GM12874 (cell line): ENCODE data around the gene PLK5.

ENCODE experiments used
- TF ChIP-seq, protein P1 (sequence below): IDR thresholded peaks from 2 replicates; pipeline ENCODE4 v1.5.1; 2011; ENCODE audit warnings: low read depth, mild to moderate bottlenecking, control low read depth, low read length, moderate library complexity; ENCODE audit not compliant: insufficient read depth

The PLK5 gene

GRCh38 chr19:1495051-1495798, 28.7 kb upstream of the PLK5 start:
- TF ChIP-seq, protein P1, sequence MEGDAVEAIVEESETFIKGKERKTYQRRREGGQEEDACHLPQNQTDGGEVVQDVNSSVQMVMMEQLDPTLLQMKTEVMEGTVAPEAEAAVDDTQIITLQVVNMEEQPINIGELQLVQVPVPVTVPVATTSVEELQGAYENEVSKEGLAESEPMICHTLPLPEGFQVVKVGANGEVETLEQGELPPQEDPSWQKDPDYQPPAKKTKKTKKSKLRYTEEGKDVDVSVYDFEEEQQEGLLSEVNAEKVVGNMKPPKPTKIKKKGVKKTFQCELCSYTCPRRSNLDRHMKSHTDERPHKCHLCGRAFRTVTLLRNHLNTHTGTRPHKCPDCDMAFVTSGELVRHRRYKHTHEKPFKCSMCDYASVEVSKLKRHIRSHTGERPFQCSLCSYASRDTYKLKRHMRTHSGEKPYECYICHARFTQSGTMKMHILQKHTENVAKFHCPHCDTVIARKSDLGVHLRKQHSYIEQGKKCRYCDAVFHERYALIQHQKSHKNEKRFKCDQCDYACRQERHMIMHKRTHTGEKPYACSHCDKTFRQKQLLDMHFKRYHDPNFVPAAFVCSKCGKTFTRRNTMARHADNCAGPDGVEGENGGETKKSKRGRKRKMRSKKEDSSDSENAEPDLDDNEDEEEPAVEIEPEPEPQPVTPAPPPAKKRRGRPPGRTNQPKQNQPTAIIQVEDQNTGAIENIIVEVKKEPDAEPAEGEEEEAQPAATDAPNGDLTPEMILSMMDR = no peak

DNA sequence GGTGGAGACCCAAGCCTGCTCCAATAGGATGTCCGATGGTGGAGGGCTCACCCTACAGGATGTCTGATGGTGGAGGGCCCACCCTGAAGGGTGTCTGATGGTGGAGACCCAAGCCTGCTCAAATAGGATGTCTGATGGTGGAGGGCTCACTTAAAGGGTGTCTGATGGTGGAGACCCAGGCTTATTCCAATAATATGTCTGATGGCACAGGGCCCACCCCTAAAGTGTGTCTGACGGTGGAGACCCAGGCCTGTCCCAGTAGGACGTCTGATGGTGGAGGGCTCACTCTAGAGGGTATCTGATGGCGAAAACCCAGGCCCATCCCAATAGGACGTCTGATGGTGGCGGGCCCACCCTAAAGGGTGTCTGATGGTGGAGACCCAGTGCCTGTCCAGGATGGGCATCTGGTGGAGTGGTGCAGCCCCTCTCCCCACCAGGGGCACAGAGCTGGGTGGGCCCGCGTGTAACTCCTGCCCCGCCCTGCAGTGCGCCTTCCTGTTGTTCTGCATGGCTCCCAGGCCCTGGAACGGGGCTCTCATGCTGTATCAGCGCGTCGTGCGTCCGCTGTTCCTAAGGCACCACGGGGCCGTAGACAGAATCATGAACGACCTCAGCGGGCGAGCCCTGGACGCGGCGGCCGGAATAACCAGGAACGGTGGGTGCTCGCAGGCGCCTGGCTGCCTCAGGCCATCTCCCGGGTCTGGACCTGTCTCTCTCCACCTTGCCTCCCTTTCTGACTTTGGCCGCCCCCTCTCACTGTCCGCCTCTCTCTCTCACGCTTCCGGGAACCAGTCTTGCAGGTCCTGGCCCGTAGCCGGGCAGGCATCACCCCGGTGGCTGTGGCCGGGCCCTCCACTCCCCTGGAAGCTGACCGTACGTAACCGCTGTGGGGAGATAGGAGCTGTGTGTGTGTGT, 27.8 kb upstream of the PLK5 start:
- TF ChIP-seq, protein P1 = no peak

DNA sequence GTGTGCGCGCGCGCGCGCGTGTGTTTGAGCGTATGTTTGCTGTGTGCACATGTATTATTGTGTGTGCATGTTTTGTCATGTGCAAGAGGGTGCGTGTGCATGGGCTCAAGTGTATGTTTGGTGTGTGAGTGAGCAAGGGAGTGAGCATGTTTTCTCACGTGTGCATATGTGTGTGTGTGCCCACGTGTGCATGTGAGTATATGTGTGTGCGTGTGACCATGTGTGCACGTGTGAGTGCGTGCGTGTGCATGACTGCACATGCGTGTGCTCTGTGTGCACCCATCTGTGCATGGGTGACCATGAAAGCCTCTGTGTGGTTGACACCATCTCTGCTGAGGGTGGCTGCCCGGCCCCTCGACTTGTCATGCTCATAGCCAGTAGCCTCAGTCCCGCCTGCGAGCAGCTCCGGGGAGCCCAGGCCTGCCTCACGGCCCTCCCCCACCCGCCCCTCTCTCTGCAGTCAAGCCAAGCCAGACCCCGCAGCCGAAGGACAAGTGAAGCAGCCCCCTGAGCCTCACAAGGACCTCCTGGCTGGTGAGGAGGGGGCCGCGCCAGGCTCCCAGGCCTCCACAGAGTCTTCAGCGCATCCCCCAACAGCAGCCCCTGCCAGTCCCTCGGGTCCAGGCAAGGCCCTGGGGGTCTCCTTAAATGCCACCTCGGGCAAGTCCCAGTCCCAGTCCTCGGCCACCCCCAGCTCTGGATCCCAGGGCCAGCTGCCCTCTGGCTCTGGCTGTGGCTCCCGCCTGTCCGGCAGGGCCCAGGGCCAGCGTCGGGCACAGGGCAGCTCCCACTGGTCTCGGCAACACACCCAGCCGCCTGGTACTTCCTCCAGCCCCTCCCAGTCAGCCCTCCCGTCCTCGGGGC, 26.9 kb upstream of the PLK5 start:
- TF ChIP-seq, protein P1 = no peak

DNA sequence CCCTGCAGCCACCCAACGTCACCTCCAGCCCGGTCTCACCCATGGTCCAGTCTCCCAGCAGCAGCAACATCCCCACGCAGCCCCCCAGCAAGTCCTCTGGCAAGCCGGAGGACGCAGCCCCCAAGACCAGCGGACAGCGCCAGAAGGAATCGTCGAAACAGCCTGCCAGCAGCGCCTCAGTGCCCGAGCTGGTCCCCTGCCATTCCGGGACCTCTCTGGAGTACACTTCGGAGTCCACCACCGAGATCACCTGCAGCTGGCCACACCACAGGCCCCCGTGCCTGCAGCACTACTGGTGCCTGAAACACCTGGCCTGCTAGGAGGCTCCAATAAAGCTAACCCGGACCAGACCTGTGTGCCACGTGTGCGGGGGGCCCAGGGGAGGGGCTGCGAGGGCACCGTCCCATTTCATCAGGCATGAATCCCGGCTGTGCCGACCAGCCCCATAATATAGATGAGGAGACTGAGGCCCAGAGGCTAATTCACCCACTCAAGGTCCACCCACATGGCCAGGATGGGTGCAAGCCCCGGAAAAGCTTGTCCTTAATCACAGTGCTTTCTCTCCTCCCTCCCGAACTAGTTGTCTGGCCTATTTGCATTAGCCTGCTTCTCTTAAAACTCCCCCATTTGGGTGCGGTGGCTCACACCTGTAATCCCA, 26.2 kb upstream of the PLK5 start:
- TF ChIP-seq, protein P1 = no peak

DNA sequence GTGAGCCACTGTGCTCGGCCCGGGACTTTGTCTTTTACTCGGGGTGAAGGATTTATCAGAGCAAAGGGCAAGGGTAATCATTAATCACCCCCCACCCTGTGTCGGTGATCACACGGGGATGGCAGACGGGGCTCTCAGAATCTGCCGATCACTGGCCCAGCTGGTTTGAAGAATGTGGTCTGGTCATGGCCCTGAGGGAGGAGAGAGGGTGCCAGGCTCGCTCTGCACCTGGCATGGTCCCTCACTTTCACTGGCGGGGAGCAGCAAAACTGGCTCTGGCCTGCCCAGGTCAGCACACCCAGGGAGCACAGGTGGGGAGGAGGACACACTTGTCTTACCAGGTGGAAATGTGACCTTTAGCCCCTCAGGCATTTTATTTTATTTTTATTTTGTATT, 22.7 kb upstream of the PLK5 start:
- TF ChIP-seq, protein P1 = no peak

DNA sequence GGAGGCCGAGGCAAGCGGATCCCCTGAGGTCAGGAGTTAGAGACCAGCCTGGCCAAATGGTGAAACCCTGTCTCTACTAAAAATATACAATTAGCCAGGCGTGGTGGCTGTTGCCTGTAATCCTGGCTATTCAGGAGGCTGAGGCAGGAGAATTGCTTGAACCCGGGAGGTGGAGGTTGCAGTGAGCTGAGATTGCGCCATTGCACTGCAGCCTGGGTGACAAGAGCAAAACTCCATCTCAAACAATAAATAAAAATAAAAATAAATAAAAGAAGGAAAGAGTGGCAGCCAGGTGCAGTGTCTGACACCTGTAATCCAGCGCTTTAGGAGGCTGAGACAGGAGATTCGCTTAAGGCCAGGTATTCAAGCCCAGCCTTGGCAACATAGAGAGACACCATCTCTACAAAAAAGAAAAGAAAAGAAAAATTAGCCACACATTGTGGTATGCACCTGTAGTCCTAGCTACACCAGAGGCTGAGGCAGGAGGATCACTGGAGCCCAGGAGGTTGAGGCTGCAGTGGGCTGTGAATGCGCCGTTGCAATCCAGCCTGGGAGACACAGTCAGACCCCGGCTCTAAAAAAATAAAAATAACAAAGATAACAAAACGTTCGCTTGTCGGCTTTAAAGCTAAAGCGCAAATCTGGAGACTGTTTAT, 21.3 kb upstream of the PLK5 start:
- TF ChIP-seq, protein P1 = no peak
